NCI-H1105 (cell line): ENCODE data around the gene SEC23B.
A peak's percentile ranks its signal among the peaks of the same experiment; 100 is the strongest.
"Not testable (repeated sequence)": the region's sequence is repeated elsewhere in the genome, so short reads cannot be mapped to it uniquely, and the experiment has no call there.

Experiments used
- DNase-seq: peaks from one replicate; lab custom pipeline; 2025; lab: John Stamatoyannopoulos, UW

SEC23B gene

DNA sequence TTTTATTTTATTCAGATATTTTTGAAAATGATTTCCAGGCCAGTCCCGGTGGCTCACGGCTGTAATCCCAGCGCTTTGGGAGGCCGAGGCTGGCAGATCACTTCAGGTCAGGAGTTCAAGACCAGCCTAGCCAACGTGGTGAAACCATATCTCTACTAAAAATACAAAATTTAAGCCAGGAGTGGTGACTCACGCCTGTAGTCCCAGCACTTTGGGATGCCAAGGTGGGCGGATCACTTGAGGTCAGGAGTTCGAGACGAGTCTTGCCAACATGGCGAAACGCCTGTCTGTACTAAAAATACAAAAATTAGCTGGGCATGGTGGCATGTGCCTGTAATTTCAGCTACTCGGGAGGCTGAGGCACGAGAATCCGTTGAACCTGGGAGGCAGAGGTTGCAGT, 19.0 kb downstream of the SEC23B start:
- not testable (repeated sequence) for DNase-seq

DNA sequence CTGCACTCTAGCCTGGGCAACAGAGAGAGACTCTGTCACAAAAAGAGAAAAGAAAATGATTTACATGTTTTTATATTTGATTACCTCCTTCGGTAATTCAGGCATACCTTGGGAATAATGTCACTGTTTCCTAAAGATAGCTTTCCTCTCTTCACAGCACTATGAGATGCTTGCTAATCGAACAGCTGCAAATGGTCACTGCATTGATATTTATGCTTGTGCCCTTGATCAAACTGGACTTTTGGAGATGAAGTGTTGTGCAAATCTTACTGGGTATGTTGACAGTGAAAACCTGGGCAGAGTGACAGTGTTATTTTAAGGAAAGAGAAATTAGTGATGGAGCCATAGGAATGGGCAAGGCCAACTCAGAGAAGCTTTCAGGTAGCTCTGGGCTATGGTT, 19.6 kb downstream of the SEC23B start:
- no peak for DNase-seq

DNA sequence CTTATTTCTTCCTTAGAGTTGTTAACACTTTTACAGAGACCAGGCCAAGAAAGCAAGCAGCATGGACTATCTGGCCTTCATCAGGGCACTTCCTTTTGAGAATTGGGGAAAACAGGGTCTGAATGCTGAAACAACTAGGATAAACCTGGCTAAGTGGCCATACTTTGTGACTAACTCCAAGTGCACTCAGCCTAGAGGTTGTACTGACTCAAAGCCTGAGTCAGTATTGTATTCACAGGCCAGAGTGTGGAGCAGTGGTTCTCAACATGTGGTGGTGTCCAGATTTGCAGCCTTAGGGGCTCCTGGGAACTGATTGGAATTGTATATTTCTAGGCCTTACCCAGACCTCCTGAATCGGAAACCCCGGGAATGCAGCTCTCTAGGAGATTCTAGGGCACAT, 20.1 kb downstream of the SEC23B start:
- DNase-seq, result no peak

DNA sequence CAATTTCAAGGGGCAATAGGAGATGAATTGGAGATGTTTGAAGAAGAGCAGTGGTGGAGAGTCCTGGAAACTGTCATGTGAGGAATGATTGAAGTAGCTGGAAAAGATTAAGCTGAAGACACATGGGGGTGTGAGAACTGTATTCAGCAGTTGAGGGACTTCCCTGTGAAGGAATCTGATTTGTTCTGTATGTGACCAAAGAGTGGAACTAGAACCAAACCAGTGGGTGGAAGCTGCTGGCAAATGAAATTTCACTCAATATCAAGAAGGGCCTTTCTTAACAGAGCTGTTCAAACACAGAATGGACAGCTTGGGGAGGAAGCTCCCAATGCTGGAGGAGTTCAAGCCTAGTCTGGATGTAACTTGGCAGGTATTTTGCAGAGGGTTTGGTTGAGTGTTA, 21.3 kb downstream of the SEC23B start:
- no peak for DNase-seq

DNA sequence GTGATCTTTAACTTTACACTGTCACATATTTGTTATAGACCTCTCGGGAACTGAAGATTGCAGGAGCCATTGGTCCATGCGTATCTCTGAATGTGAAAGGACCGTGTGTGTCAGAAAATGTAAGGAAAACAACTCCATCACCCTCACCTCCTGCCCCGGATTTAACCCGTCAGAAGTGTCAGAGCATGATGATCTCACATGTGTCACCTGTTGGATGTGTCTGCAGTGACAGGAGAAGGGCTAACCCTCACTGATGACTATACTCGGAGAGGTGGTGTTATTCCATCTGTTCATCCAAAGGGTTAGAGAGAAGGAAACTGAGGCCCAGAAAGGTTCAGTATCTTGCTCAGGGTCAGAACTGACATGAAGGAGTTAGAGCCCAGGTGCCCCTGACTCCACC, 24.9 kb downstream of the SEC23B start:
- no peak for DNase-seq

DNA sequence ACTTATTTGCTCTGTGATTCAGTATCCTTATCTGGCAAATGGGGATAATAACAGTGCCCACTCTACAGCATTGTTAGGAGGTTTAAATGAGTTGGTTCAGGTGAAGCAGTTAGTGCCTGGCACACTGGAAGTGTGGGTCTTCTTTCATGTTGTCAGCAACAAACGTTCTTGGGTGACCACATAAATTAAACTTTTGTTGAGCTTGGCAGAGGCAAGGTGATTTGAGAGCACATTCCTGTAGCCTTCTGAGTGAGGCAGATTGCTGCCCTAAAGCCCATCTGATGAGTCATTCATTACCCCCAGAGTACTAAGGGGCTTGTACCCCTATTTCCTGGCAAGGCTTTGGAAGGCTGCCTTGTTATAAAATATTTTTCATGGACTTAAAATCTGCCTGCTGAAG, 25.8 kb downstream of the SEC23B start:
- DNase-seq, result no peak

DNA sequence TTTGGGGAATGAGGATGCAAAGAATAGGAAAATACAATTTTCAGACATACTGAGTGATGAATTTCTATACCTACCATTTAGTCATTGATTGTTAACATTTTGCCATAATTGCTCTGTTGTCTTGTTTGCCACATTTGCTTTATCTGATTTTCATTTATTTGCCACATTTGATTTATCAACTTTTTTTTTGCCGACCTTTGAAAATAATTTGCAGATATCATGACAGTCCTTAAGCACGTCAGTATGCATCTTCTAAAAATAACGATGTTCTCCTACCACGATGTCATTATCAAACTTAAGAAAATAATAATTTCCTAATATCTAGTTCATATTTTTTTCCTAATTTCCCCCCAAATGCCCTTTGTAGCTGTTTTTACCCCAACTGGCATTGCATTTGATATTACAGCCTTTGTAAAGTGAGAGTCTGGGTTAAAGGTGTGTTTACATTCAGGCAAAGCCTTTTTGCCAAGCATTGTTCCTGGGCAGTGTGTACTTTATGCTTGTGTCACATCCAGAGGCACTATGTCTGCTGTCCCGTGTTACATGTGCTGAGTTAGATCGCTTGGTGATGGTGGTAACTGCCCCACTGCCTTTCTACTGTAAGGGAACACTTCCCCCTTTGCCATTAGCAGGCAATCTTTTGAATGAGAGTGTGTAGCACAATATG, 26.4 kb downstream of the SEC23B start:
- no peak for DNase-seq

DNA sequence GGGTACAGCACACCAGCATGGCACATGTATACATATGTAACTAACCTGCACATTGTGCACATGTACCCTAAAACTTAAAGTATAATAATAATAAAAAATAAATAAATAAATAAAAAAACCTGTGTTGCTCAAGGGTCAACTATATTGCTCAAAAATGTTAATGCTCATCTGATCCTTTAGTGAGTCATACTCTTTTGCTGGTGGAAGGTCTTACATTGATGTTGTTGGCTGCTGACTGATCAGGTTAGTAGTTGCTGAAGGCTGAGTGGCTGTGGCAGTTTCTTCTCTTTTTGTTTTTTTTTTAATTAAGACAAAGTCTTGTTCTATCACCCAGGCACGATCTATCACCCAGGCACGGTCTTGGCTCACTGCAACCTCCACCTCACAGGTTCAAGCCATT, 29.9 kb downstream of the SEC23B start:
- DNase-seq, result no peak

DNA sequence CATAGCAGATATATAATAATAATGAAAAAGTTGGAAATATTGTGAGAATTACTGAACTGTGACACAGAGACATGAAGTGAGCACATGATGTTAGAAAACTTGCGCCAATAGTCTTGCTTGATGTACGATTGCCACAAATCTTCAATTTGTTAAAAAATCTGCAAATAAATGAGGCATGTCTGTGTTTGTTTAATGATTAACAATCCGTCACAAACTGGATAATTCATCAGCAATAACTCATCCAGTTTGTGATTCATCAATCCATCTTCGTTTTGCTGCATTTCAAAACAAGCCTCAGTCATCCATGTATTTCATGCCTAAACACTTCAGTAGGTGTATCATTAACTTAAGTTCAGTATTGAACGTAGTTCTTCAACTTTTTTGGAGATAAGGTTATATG, 34.0 kb downstream of the SEC23B start:
- no peak for DNase-seq

DNA sequence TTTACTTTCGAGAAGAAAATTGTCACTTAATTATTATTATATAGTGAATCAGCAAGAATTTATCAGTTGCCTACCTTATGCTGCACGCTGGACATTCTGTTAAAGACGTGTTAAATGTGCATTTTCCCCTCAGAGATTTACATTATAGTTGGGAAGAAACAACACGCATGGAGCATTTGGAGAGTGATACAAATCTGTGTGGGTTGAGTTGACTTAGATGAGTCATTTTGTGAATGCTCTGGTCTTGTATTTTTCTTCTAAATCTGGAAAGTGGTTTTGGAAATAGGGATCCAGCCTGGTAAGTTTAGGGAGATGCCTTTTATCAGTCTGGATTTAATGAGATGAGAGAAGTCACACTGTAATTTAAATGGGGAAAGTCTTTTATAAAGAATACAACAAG, 35.5 kb downstream of the SEC23B start:
- DNase-seq, result no peak

DNA sequence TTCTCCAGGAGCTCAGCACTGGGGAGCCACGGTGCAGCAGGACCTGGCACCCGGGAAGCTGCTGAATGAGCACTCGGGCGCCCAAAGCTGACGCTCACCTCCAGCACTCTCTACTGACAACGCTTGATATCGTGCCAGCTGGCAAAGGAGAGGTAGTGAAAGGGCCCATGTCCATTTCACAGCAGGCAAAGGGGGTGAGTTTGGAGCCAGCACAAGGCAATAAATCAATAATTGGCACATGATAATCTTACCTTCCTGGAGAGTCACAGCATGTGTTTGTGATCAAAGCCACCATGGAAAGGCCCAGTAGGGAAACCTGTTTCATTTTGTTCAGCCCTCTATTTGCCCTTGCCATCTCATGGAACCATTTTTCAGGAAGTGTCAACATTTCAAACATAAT, 36.2 kb downstream of the SEC23B start:
- peak; percentile 88 for DNase-seq

DNA sequence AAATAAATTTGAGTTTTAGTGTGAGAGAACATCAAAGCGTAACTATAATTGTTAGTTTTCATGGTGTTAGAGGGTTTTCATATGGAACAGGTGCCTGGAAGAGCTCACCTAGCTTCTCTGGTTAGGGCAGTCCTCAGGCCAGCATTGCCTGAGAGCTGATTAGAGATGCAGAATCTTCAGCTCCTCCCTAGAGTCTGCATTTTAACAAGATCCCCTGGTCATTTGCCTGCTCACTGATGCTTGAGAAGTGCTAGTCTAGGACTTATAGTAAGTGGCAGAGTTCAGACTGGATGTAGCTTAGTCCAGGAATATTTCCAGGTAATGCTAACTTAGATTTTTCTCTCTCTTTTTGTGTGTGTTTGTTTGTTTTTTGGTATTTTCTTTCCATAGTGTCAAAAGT, 37.8 kb downstream of the SEC23B start:
- no peak for DNase-seq

DNA sequence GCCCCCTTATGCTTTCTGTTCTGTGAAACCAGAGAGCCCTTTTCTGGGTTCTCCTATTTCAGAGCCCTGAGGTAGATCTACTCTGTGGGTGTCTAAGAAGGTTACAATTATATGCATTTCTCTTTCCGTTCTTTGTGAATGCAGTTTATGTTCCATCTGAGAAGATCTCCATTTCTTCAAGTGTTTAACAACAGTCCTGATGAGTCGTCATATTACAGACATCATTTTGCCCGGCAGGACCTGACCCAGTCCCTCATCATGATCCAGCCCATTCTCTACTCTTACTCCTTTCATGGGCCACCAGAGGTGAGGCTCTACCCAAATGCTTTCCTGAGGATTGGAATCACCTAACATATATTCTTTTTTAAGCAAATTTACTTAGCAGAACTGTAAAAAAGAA, 40.7 kb downstream of the SEC23B start:
- no peak for DNase-seq

DNA sequence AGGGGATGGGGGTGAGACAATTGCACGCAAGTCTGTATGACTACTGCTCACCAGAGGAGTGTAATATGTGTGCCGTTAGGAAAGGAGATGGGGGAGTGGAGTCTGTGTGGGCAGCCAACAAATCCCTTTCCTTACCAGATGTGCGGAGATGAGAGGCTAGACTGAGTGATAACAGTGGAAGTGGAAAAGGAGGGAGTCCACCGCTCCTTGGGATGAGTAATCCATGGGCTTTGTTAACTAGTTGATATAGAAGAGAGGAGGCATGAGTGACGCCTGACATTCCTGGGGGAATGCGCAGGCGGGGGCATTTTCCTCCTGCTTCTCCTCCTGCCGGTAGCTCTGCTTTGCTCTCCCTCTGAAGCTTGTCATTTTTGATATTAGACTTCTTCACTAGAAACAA, 46.0 kb downstream of the SEC23B start:
- DNase-seq, result no peak

DNA sequence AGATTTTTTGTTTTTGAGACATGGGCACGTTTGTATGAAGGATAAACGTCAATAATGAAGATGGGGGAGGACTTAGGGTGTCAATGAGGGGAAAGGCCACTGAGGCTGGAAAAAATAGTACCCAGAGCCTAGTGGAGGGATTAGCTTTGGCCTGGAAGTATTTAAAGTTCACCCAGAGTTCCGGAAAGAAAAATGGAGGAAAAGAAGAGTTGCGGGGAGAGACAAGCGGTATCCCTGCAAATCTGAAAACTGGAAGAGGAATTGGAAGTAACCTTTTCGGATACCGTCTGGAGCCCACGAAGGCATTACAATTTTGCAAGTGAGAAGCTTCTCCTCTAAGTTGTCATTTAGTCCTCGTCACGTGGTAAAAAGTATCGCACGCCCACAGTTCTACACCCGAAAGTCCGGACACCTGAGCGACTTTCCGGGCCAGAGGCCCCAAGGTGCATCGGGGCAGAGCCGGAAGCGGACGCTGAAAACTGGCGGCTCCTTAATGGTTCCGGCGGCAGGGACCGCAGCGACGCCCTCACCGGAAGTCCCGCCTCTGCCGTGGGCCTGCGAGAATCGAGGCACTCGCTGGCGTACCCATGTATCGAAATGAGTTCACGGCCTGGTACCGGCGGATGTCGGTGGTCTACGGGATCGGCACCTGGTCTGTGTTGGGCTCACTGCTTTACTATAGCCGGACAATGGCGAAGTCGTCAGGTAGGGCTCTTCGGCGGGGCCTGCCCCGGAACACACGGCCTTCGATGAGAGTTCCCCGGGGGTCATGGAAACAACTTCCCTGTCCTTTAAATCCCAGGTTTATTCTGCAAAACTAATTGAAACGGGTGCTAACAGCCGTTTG, 59.4 kb downstream of the SEC23B start, which contains the start of gene SMIM26:
Gene SMIM26 (plus strand): TSS at position 541 of the 847 bp plus-strand sequence. CDS start 47 bp downstream, at position 588.
- DNase-seq, result peak; percentile 94

DNA sequence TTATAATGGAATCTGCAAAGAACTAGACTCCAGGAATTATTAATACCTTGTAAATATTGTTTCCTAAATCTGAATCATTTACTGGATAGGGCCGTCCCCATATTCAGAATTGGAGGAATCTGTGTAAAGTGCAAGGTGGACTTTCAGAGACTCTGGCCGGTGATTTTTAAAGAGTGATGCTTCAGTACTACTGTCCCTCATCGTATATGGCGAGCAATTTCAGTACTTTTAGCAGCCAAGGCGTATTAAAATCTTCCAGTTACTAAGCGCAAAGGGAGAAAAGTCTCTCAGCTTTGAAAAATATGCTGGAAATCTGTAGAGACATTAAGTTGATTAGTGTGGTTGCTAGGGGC, 60.0 kb downstream of the SEC23B start:
- DNase-seq, result no peak

DNA sequence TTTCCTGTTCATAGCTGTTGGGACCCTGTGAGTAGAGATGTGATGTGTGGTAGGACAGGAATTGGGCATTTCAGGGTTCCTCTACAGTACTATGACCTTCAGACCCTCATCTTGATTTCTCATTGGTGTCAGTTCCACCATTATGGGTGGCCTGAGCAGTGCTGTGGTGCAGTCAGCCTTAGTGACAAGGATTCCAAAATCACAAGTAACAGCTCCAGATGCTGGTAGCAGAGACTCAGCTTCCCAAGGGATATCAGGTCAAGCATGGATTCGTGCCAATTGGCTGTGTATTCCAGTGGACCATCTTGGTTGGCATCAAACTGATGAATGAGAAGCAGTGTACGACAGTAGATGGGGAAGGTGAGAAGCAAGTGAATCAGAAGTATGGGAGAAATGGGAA, 63.3 kb downstream of the SEC23B start:
- DNase-seq, result no peak

DNA sequence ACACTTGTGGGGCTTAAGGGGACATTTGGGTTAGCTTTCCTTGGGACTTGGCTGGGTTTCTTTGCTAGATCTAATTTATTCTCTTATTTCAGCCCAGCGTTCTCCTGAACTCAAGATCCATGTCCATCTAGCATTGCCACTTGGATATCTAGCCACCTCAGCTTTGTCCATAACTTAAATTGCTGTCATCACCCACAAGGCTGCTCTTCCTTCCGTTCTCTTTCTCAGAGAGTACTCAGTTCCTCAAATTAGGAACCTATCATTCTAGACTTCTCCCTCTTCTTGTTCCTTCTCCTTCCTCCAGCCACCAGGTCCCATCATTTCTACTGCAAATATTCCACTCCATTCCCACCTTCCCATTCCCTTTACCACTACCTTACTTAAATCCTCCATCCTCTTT, 63.8 kb downstream of the SEC23B start:
- no peak for DNase-seq

DNA sequence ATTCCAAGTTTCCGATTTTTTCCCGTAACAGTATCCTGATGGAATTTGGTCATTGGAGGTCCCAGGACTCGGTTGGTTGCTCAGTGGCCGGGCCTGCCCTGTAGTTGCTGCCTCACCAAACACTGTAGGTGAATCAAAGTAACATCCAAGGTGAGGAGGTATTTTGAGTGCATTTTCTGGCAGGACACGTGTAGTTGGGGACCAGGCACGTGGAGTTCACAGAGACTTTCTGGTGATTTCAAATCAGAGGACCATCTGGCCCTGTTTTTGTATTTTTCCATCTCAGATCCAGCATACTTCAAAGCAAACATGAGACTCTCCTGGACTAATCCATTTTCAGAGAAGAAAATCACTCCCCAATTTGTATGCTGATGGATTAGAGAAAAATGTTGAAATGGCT, 70.2 kb downstream of the SEC23B start:
- no peak for DNase-seq

DNA sequence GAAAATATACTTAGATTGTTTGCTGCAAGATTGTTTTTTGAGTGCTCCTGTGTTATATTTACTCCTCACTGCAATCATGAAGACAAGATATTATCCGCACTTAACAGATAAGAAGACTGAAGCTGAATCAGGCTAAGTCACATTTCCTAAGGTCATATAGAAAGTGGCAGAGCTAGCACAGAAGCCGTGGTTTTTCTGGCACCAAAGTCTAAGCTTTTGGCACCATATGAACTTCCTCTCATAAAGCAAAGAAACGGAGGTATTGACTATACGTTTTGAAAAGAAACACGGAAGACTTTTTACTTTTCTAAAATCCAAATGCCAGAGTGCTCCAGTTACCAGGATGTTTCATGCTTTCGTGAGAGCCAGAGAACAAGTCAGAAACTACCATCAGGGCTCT, 70.8 kb downstream of the SEC23B start:
- no peak for DNase-seq

DNA sequence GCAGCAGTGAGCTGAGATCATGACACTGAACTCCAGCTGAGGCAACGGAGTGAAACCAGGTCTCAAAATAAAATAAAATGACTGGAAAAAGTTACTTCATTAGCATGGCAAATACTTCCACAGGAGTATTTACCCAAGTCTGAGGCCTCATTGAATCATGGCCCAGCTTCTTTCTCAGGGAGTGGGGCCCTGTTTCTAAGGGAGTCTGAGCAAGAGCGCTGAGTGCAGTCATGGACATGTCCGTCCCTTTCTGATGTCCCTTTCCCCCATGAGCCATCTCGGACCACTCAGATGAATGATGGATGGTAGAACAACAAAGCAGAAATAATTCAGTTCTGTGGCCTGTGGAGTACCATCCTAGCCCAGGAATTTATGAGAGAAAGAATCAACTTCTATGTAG, 72.3 kb downstream of the SEC23B start:
- DNase-seq, result no peak

DNA sequence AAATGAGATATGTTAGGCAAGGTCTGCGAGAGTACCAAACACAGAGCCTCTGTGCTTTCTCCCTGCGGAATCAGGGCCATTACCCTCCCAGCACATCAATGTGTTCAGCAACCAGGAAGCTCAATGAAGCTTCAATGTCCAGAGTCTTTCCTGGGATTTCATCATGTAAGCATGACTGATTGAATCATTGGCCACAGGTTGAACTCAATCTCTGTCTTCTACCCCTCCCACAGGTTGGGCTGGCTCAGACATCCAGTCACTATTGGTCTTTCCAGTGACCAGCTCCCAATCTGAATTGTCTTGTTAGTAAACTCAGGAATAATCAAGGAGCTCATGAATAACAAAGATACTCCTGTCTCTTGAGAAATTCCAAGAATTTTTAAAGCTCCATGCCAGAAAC, 77.4 kb downstream of the SEC23B start:
- no peak for DNase-seq

DNA sequence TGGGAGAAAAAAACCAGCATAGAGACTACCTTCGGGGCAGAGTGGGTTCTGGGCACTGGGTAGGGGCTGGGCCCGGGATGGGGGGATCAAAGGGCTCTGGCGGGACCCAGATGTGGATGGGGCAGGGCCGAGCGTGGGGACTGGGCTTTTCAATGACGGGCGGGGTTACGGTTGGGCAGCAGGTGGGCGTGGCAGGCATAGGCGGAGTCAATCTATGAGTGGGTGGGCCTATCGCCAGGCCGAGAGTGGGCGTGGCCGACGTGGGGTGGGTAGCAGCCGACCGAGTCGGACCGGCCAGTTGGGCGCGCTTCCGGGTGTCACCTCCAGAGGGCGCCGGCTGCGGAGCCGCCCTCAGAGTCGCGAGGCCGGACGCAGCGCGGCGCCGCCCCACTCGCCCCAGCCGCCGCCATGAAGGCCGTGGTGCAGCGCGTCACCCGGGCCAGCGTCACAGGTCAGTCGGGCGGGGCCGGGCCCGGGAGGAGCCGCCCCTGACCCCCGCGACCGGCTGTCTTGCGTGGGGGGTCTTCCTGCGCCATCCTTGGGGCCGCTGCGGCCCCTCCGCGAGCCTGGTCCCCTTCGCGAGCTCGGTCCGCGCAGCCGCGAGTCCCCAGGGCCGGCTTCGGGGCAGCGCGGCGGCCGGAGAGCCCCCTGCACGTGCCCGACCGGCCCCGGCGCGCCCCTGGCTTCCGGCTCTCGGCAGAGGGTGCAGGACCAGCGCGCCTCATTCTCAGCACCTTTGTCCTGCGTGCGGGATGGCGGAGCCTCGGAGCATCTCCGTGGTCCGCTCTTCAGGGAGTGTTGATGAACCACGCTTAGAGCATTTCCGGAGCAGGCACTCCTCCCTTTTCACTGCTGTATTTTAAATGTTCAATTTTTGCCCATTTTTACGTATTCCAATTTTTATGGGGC, 80.2 kb downstream of the SEC23B start, which contains the start of gene DTD1:
Gene DTD1 (plus strand): TSS at position 390 of the 909 bp plus-strand sequence. CDS start 19 bp downstream, at position 409.
- peak; percentile 80 for DNase-seq
